GM12865 (cell line): Measurements from ENCODE around the gene IL31RA.

Experiments
- DNase-seq: peaks from one replicate; pipeline ENCODE4 v3.0.0; 2010; ENCODE audit warnings: low read depth
- H3K4me3 ChIP-seq: 2 replicates; pipeline ENCODE4 v1.5.1; 2011; ENCODE audit warnings: mild to moderate bottlenecking, low read depth, low read length, control low read depth
- CTCF ChIP-seq: IDR thresholded peaks from 2 replicates; pipeline ENCODE4 v1.5.1; 2011; ENCODE audit warnings: low read length, control low read depth, low read depth, inconsistent platforms; ENCODE audit not compliant: insufficient read depth; ENCODE audit errors: missing control alignments

The IL31RA gene

DNA sequence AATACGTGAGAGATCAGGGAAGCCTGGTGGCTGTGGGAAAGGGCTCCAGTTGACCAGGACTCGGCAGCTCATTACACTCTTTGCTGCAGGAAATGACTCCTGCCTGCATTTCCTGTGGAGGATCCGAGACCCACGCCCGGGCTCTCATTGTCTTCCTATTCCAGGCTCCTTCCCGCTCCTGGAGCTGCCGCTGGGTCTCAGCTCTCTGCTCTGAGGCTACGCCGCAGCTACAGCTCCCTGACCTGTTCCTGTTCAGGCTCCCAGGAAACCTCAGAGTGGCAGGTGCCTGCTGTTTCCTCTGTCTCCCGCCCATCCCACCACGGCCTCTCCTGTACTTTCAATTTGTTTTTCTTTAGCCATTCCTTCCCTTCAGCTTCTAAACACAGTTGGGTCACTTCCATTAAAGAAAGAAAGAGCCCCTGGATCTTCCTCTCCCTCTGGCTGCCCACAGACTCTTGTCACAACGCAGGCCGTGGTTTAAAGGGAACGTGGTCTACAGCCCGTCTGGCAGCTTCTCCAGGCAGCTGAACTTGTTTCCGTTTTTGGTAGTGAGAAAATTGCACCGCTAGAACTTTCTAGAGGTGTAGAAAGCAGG is 72.1 kb downstream of the IL31RA start:
- TF ChIP-seq CTCF: no peak
- peak overlapping the region; percentile 50 for H3K4me3 ChIP-seq

DNA sequence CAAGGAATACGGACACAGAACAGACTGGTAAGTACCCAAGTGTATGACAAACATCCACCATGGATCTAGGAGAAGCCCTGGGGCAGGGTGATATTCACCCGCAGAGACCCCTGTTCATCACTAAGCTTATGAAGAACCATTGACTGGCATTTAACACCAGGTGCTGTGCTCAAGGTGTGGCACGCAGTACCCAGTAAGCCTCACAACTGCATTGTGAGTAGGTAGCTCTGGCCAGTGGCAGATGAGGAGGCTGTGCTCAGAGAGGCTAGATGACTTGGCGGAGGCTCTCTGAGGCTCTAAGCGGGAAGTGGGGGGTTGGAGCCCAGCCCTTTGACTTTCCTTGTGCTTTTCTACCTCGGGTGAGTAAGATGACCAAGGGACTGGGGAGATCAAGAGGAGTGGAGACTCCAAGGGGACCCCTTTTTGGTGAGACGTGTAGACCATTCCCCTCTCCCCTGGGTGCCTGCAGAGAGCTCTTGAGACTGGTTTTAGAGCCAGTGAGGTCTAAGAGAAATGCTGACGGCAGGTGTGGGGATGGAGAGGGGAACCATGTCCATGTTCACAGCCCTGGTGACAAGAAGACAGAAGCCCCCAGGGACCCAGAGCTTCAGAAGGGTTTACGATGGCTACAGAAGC is 72.8 kb downstream of the IL31RA start:
- no peak for TF ChIP-seq CTCF
- H3K4me3 ChIP-seq: no peak overlapping the region
- DNase-seq: no peak

More for the DNA sequence above, 72.1 kb downstream of the IL31RA start:
- peak; percentile 38 for DNase-seq

DNA sequence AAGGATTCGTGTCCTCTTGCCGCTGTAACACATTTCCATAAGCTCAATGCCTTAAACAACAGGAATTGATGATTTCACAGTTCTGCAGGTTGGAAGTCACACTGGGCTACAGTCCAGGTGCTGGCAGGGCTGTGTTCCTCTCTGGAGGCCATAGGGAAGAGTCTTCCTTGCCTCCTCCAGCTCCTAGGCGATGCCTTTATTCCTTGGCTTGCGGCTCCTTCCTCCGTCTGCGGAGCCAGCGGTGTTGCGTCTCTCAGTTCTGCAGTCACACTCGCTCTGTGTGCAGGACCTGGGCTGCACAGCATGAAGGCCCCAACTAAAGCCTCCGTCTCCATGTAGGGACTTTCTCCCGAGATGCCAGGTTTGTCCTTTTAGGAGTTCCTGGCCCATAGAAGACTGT is 73.6 kb downstream of the IL31RA start:
- no peak for TF ChIP-seq CTCF
- DNase-seq: no peak
- no peak overlapping the region for H3K4me3 ChIP-seq

GRCh38 chr5:55925181-55925580 is 74.0 kb downstream of the IL31RA start:
- no peak overlapping the region for H3K4me3 ChIP-seq
- DNase-seq: no peak
- no peak for TF ChIP-seq CTCF

GRCh38 chr5:55925712-55926111 is 74.6 kb downstream of the IL31RA start:
- no peak overlapping the region for H3K4me3 ChIP-seq
- no peak for TF ChIP-seq CTCF
- no peak for DNase-seq

GRCh38 chr5:55926476-55926875 is 75.3 kb downstream of the IL31RA start:
- no peak for TF ChIP-seq CTCF
- H3K4me3 ChIP-seq: no peak overlapping the region
- no peak for DNase-seq

GRCh38 chr5:55927861-55928655 is 76.9 kb downstream of the IL31RA start:
- DNase-seq: no peak
- TF ChIP-seq CTCF: no peak
- H3K4me3 ChIP-seq: no peak overlapping the region
